K562 (cell line): ENCODE results near the gene RRAGD. TPM values are rescaled to one million over a fixed set of nuclear protein-coding genes. Genes with fewer than 3 reads are reported as not detected.

ENCODE experiments used
- ATAC-seq: fragments of 200-7000 bp; cut with Tn5 transposase; 3 replicates; pipeline ENCODE4 v1.9.1; 2020; ENCODE audit warnings: moderate library complexity
- BruUV-seq: library from RNA; stranded (reverse); fragments of 400-500 nt; replicated peaks from 2 replicates; lab custom pipeline; 2021; lab: Mats Ljungman, UMichigan
- CTCF ChIA-PET: fragments of 300-600 bp; formaldehyde crosslinking; extraction: SDS; loops from one replicate; lab custom pipeline; 2021; ENCODE audit warnings: low intra/inter-chr PET ratio; lab: Yijun Ruan, JAX
- POLR2A ChIA-PET: fragments of 300-600, 350-650 bp; sonication (Branson Sonifier 250); formaldehyde crosslinking; extraction: SDS; loops from one replicate; lab custom pipeline; 2021; ENCODE audit warnings: antibody characterized with exemption, inconsistent platforms; lab: Yijun Ruan, JAX
- DNase-seq, 4 experiments: peaks; one replicate each; pipeline versions ENCODE4 v3.0.0 to v3.0.0-alpha.2; 2011 to 2018; ENCODE audit warnings: low spot score in 3 of 4, mixed read lengths in 3 of 4; ENCODE audit errors: extremely low read depth in 1 of 4
- FAIRE-seq: peaks from 2 replicates; lab custom pipeline; 2011; peaks lifted over from hg19 to GRCh38; lab: Jason Lieb, UNC
- H2AFZ ChIP-seq: 2 replicates; pipeline ENCODE4 v1.6.0; 2011; ENCODE audit warnings: low read depth, low read length, control low read depth, inconsistent platforms
- H3K27ac ChIP-seq: fragments of 200-600 bp; 3 replicates; pipeline ENCODE4 v1.8.0; 2011; ENCODE audit warnings: low read depth, mild to moderate bottlenecking, control low read depth, inconsistent platforms, low read length, moderate library complexity, mixed read lengths; ENCODE audit errors: extremely low read depth
- H3K27me3 ChIP-seq, 2 experiments: fragments of 300-600 bp in 1 of 2; 2 replicates in 1 of 2; 3 replicates in 1 of 2; pipeline versions ENCODE4 v1.6.0 to v1.8.0; 2011; ENCODE audit warnings: inconsistent platforms in 2 of 2, low read length in 2 of 2, mild to moderate bottlenecking in 1 of 2, mixed read lengths in 1 of 2, moderate library complexity in 1 of 2; ENCODE audit not compliant: control insufficient read depth in 2 of 2, insufficient read depth in 2 of 2
- H3K36me3 ChIP-seq: fragments of 300-600 bp; 3 replicates; pipeline ENCODE4 v1.8.0; 2011; ENCODE audit warnings: mild to moderate bottlenecking, low read length, inconsistent platforms; ENCODE audit not compliant: control insufficient read depth, insufficient read depth
- H3K4me1 ChIP-seq, 2 experiments: fragments of 200-600 bp in 1 of 2; replicated peaks in 1 of 2; 2 replicates in 1 of 2; 3 replicates in 1 of 2; pipeline versions ENCODE4 v1.5.1 to v1.8.0; 2011; ENCODE audit warnings: inconsistent platforms in 2 of 2, low read length in 2 of 2, mild to moderate bottlenecking in 1 of 2, mixed read lengths in 1 of 2, moderate library complexity in 1 of 2; ENCODE audit not compliant: control insufficient read depth in 2 of 2, insufficient read depth in 2 of 2
- H3K4me2 ChIP-seq: 2 replicates; pipeline ENCODE4 v1.6.1; 2011; ENCODE audit warnings: low read length, control low read depth, inconsistent platforms, mixed read lengths; ENCODE audit not compliant: insufficient read depth
- H3K4me3 ChIP-seq: fragments of 200-600 bp; sonication (generic), shearing (Covaris generic); 2 replicates; pipeline ENCODE4 v1.5.1; 2016; ENCODE audit warnings: control low read depth, inconsistent platforms
- H3K79me2 ChIP-seq: fragments of 200-600 bp; 3 replicates; pipeline ENCODE4 v1.8.0; 2011; ENCODE audit warnings: low read length, inconsistent platforms; ENCODE audit not compliant: control insufficient read depth, insufficient read depth
- H3K9ac ChIP-seq, 2 experiments: 2 replicates each; pipeline versions ENCODE4 v1.6.0 to v1.6.1; 2011; ENCODE audit warnings: low read depth in 2 of 2, low read length in 2 of 2, control low read depth in 1 of 2, inconsistent platforms in 1 of 2, mild to moderate bottlenecking in 1 of 2, mixed read lengths in 1 of 2; ENCODE audit not compliant: insufficient read depth in 1 of 2
- H3K9me1 ChIP-seq: one replicate; pipeline ENCODE4 v1.6.0; 2011; ENCODE audit warnings: inconsistent platforms, mild to moderate bottlenecking, low read length, moderate library complexity; ENCODE audit not compliant: control insufficient read depth, insufficient read depth
- H3K9me3 ChIP-seq: replicated peaks from 2 replicates; pipeline ENCODE4 v1.5.1; 2011; ENCODE audit warnings: low read depth, low read length, inconsistent platforms; ENCODE audit not compliant: control insufficient read depth, insufficient read depth
- H4K20me1 ChIP-seq: replicated peaks from 2 replicates; pipeline ENCODE4 v1.6.1; 2011; ENCODE audit warnings: low read length, inconsistent platforms, mixed read lengths; ENCODE audit not compliant: control insufficient read depth, insufficient read depth
- BRD9 ChIP-seq: fragments of 450-650 bp; IDR thresholded peaks from 2 replicates; pipeline ENCODE4 v1.6.1; 2018; ENCODE audit warnings: low read depth; ENCODE audit not compliant: partially characterized antibody
- HMG20A ChIP-seq: fragments of 450-650 bp; formaldehyde crosslinking; conservative IDR thresholded peaks from 2 replicates; pipeline ENCODE4 v1.4.0; 2020; ENCODE audit warnings: mild to moderate bottlenecking, mixed read lengths
- ILK ChIP-seq: fragments of 450-650 bp; IDR thresholded peaks from 2 replicates; pipeline ENCODE4 v1.6.1; 2016; ENCODE audit warnings: missing genetic modification characterization, low read depth, mild to moderate bottlenecking, missing compliant biosample characterization, moderate library complexity, borderline replicate concordance
- KDM1A ChIP-seq, 2 experiments: fragments of 450-650 bp; IDR thresholded peaks; 2 replicates each; pipeline ENCODE4 v1.6.1; 2016; ENCODE audit warnings: mild to moderate bottlenecking in 2 of 2
- LEF1 ChIP-seq: fragments of 450-650 bp; IDR thresholded peaks from 2 replicates; pipeline ENCODE4 v1.6.1; 2016; ENCODE audit warnings: mild to moderate bottlenecking
- OTX1 ChIP-seq: fragments of 450-650 bp; formaldehyde crosslinking; IDR thresholded peaks from 2 replicates; pipeline ENCODE4 v1.4.0; 2022; ENCODE audit warnings: mild to moderate bottlenecking
- PATZ1 ChIP-seq: fragments of 250-450 bp; sonication (Bioruptor Pico); IDR thresholded peaks from 2 replicates; pipeline ENCODE4 v1.5.0; 2020; ENCODE audit warnings: mild to moderate bottlenecking, borderline replicate concordance
- POLR2AphosphoS2 ChIP-seq: IDR thresholded peaks from 2 replicates; pipeline ENCODE4 v1.6.1; 2012; ENCODE audit warnings: low read length, improper control_type of control experiment
- SETDB1 ChIP-seq: IDR thresholded peaks from one replicate; pipeline ENCODE4 v1.6.1; 2012; ENCODE audit warnings: low read length, control low read depth, inconsistent platforms
- SMAD1 ChIP-seq: fragments of 150-350 bp; IDR thresholded peaks from 2 replicates; pipeline ENCODE4 v1.6.1; 2014; ENCODE audit warnings: low read length, low read depth; ENCODE audit not compliant: partially characterized antibody
- USF2 ChIP-seq: sonication (generic); formaldehyde crosslinking; IDR thresholded peaks from 2 replicates; pipeline ENCODE4 v1.5.0; 2020; ENCODE audit warnings: missing genetic modification reagents
- ZBTB1 ChIP-seq: sonication (generic); formaldehyde crosslinking; IDR thresholded peaks from 2 replicates; pipeline ENCODE4 v1.8.1; 2023; ENCODE audit warnings: missing genetic modification reagents, low read depth, mild to moderate bottlenecking, borderline replicate concordance
- ZNF780A ChIP-seq: fragments of 250-450 bp; sonication (Bioruptor Pico); IDR thresholded peaks from 2 replicates; pipeline ENCODE4 v1.5.0; 2021; ENCODE audit warnings: mild to moderate bottlenecking
- WGBS: fragments of 100-300 bp; shearing (Covaris generic); methylation state at CpG from one replicate; pipeline ENCODE4 v1.1.6; 2016; ENCODE audit warnings: low coverage, mixed read lengths; ENCODE audit not compliant: insufficient coverage; ENCODE audit errors: missing lambda C conversion rate; 5-methylcytosine and 5-hydroxymethylcytosine counted together
- in situ Hi-C: fragments of 300-500 bp; cut with MboI; formaldehyde crosslinking; loops from 4 replicates; pipeline ENCODE4 v1.15.0; 2018; ENCODE audit warnings: inconsistent platforms, mixed read lengths
- intact Hi-C: fragments of 100-400 bp; cut with micrococcal nuclease; formaldehyde crosslinking; loops from 2 replicates; pipeline ENCODE4 v1.14.2; 2022
- polyA plus RNA-seq, 8 experiments: library from polyadenylated mRNA; depleted of rRNA in 4 of 8; stranded (reverse) in 5 of 8; unstranded in 3 of 8; fragments of >200 nt; fragmentation: Nextera tagmentation in 2 of 8; fragmentation: Illumina TruSeq in 1 of 8; extraction: Ambion mirVana in 2 of 8; extraction: Trizol in 1 of 8; gene quantifications; 2 replicates each; pipeline versions ENCODE4 v1.2.1 to v1.2.3, GENCODE V29; 2011 to 2014; ENCODE audit warnings: inconsistent platforms in 1 of 8, missing spikeins in 1 of 8
- total RNA-seq, 7 experiments: library from RNA; depleted of rRNA in 6 of 7; stranded (reverse); fragments of >200 nt in 6 of 7; fragmentation: Illumina TruSeq in 2 of 7; extraction: Trizol in 2 of 7; gene quantifications; 2 replicates each; pipeline versions ENCODE4 v1.2.1 to v1.2.3, GENCODE V29; 2011 to 2021; ENCODE audit warnings: low replicate concordance in 1 of 7
- TF ChIP-seq, protein P1 (sequence below): sonication (generic); formaldehyde crosslinking; IDR thresholded peaks from 2 replicates; pipeline ENCODE4 v1.9.0; 2022; ENCODE audit warnings: mild to moderate bottlenecking, missing genetic modification reagents

Gene RRAGD
- total and polyA plus RNA-seq, 9 of the 15 experiments (the other 6 are each of a cell fraction or from before 2014, with no cell fraction given): 0.03 to 0.07 (median 0.04) TPM; not detected in 6

DNA sequence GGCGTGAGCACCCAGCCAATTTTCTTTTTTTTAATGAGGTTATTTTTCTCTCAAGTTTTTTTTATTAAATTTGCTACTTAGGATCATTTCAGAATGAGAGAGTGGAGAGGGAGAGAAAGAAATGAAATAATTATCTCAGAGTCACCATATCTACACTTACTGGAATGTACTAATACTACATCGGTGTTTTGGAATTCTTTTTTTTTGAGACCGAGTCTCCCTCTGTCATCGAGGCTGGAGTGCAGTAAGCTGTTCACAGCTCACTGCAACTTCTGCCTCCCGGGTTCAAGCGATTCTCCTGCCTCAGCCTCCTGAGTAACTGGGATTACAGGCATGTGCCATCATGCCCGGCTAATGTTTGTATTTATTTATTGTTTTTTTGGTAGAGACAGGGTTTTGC is 48.6 kb upstream of the RRAGD start:
- 0% methylated on average over 6 of the region's 7 CpGs for WGBS
- Histone ChIP-seq H3K9me3 (no peaks in the 10 kb centered on the region), H3K4me1 (no peaks in the 10 kb centered on the region), H3K27ac (no peak overlapping the region), H3K27me3 (peaks cover 0 to 7% of the 10 kb centered on the region in 2 experiments; a peak in 4 of 5 replicates), H3K9me1 (no peaks in the 10 kb centered on the region), H4K20me1 (no peaks in the 10 kb centered on the region), H3K4me3 (no peak overlapping the region), H2AFZ (no peak overlapping the region), H3K4me2 (no peak overlapping the region), H3K79me2 (no peaks in the 10 kb centered on the region), H3K9ac (no peak overlapping the region), H3K36me3 (no peaks in the 10 kb centered on the region)
- in situ Hi-C loops: no loop called here
- TF ChIP-seq POLR2AphosphoS2 (no peak), ILK (tag) (no peak), OTX1 (CRISPR knock-in tag) (no peak), LEF1 (no peak), ZNF780A (CRISPR knock-in tag) (no peak), HMG20A (CRISPR knock-in tag) (no peak), PATZ1 (CRISPR knock-in tag) (no peak), KDM1A (IDR thresholded peaks at IDR 0.05) (no peak), SETDB1 (no peak), USF2 (CRISPR knock-in tag) (no peak), BRD9 (no peak), ZBTB1 (CRISPR knock-in tag) (no peak), SMAD1 (no peak)
- TF ChIP-seq, protein P1, sequence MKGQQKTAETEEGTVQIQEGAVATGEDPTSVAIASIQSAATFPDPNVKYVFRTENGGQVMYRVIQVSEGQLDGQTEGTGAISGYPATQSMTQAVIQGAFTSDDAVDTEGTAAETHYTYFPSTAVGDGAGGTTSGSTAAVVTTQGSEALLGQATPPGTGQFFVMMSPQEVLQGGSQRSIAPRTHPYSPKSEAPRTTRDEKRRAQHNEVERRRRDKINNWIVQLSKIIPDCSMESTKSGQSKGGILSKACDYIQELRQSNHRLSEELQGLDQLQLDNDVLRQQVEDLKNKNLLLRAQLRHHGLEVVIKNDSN (CRISPR knock-in tag): no peak
- no peak for DNase-seq
- ChIA-PET POLR2A (no interaction called here), CTCF (no interaction called here)
- no peak for FAIRE-seq
- intact Hi-C loops: no loop called here
- ATAC-seq: no peak
- no TSS peak for BruUV-seq
